ENCODE data around the gene GCK. TPM values are rescaled to one million over a fixed set of nuclear protein-coding genes. Genes with fewer than 3 reads are reported as not detected.

Gene GCK
- total RNA-seq, 1 experiment from 2014 or later = not detected

GRCh38 chr7:44134943-44135628 is 54.2 kb downstream of the GCK start:
- no peak for TF ChIP-seq CTCF (IDR thresholded peaks at IDR 0.05; ENCODE audit: unreplicated experiment)
- Mint-ChIP-seq H3K27me3 (ENCODE audit: unreplicated experiment) (peaks cover 76% of the 10 kb centered on the region), H3K9me3 (ENCODE audit: low read depth, unreplicated experiment) (no peaks in the 10 kb centered on the region), H3K4me3 (ENCODE audit: low read depth, unreplicated experiment) (no peak overlapping the region), H3K4me1 (ENCODE audit: low read depth, unreplicated experiment) (peaks cover 7% of the 10 kb centered on the region), H3K27ac (ENCODE audit: unreplicated experiment) (no peak overlapping the region), H3K36me3 (ENCODE audit: insufficient read depth, unreplicated experiment) (no peaks in the 10 kb centered on the region)
- no peak for DNase-seq
- BruUV-seq (replicated peaks) = no TSS peak
- intact Hi-C loops (cut with micrococcal nuclease; ENCODE audit: unreplicated experiment) = loop anchor here (5.0 kb wide), 1 partner anchor 62 kb away; no protein-coding TSS in a partner anchor
- CTCF ChIA-PET = interaction anchor here (0.7 kb wide), 2 partner anchors 50 to 355 kb away, joined by 3 to 5 read pairs; partner anchors contain the start of gene NUDCD3

- Mint-ChIP-seq H3K36me3 (ENCODE audit: insufficient read depth, unreplicated experiment) (peaks cover 5% of the 10 kb centered on the region), H3K4me1 (ENCODE audit: low read depth, unreplicated experiment) (peaks cover 7% of the 10 kb centered on the region), H3K4me3 (ENCODE audit: low read depth, unreplicated experiment) (no peak overlapping the region), H3K27me3 (ENCODE audit: unreplicated experiment) (peaks cover 71% of the 10 kb centered on the region), H3K27ac (ENCODE audit: unreplicated experiment) (no peak overlapping the region), H3K9me3 (ENCODE audit: low read depth, unreplicated experiment) (no peaks in the 10 kb centered on the region)
- no peak for TF ChIP-seq CTCF (IDR thresholded peaks at IDR 0.05; ENCODE audit: unreplicated experiment)
- BruUV-seq (replicated peaks) = no TSS peak
- DNase-seq = no peak
- CTCF ChIA-PET = interaction anchor here (0.6 to 0.7 kb wide), 2 partner anchors 395 to 1302 kb away, joined by 5 read pairs; no protein-coding TSS in a partner anchor
- intact Hi-C loops (cut with micrococcal nuclease; ENCODE audit: unreplicated experiment) = loop anchor here (5.0 kb wide), 1 partner anchor 64 kb away; no protein-coding TSS in a partner anchor
Observed at GRCh38 chr7:44133295-44133694, 55.9 kb downstream of the GCK start.

GRCh38 chr7:44132039-44132438 is 57.2 kb downstream of the GCK start:
- peaks cover 72% of the 10 kb centered on the region for H3K27me3 Mint-ChIP-seq (ENCODE audit: unreplicated experiment)
- DNase-seq = no peak
- no peak for TF ChIP-seq CTCF (IDR thresholded peaks at IDR 0.05; ENCODE audit: unreplicated experiment)
- no peaks in the 10 kb centered on the region for H3K9me3 Mint-ChIP-seq (ENCODE audit: low read depth, unreplicated experiment)
- no peak overlapping the region for H3K4me3 Mint-ChIP-seq (ENCODE audit: low read depth, unreplicated experiment)
- peaks cover 7% of the 10 kb centered on the region for H3K4me1 Mint-ChIP-seq (ENCODE audit: low read depth, unreplicated experiment)
- intact Hi-C loops (cut with micrococcal nuclease; ENCODE audit: unreplicated experiment) = loop anchor here (5.0 kb wide), 1 partner anchor 65 kb away; no protein-coding TSS in a partner anchor
- peaks cover 5% of the 10 kb centered on the region for H3K36me3 Mint-ChIP-seq (ENCODE audit: insufficient read depth, unreplicated experiment)
- no TSS peak for BruUV-seq (replicated peaks)
- H3K27ac Mint-ChIP-seq (ENCODE audit: unreplicated experiment) = no peak overlapping the region
- CTCF ChIA-PET = interaction anchor here (0.6 to 1.2 kb wide), 3 partner anchors 10 to 81 kb away, joined by 3 to 5 read pairs (median 4); partner anchors contain the start of gene POLD2

- Mint-ChIP-seq H3K4me1 (ENCODE audit: low read depth, unreplicated experiment) (peaks cover 7% of the 10 kb centered on the region), H3K27ac (ENCODE audit: unreplicated experiment) (no peak overlapping the region), H3K27me3 (ENCODE audit: unreplicated experiment) (peaks cover 72% of the 10 kb centered on the region), H3K9me3 (ENCODE audit: low read depth, unreplicated experiment) (no peaks in the 10 kb centered on the region), H3K36me3 (ENCODE audit: insufficient read depth, unreplicated experiment) (peaks cover 5% of the 10 kb centered on the region), H3K4me3 (ENCODE audit: low read depth, unreplicated experiment) (no peak overlapping the region)
- DNase-seq = no peak
- no peak for TF ChIP-seq CTCF (IDR thresholded peaks at IDR 0.05; ENCODE audit: unreplicated experiment)
- intact Hi-C loops (cut with micrococcal nuclease; ENCODE audit: unreplicated experiment) = loop anchor here (5.0 kb wide), 1 partner anchor 66 kb away; no protein-coding TSS in a partner anchor
- CTCF ChIA-PET = interaction anchor here (0.6 to 1.2 kb wide), 4 partner anchors 9 to 82 kb away, joined by 3 to 5 read pairs (median 4); partner anchors contain the start of gene POLD2
- BruUV-seq (replicated peaks) = no TSS peak
Observed at GRCh38 chr7:44131173-44132029, 57.8 kb downstream of the GCK start.

All from Calu3 (cell line).